H1 (cell line): ENCODE results near the gene MEGF11. TPM values are rescaled to one million over a fixed set of nuclear protein-coding genes. Genes with fewer than 3 reads are reported as not detected.

Experiments
- CTCF ChIA-PET: fragments of 300-600 bp; sonication (Branson Sonifier 250); formaldehyde crosslinking; loops from one replicate; lab custom pipeline; 2021; ENCODE audit not compliant: partially characterized antibody; lab: Charles Lee
- POLR2A ChIA-PET: fragments of 300-600 bp; sonication (Branson Sonifier 250); formaldehyde crosslinking; loops from one replicate; lab custom pipeline; 2021; ENCODE audit warnings: inconsistent platforms; ENCODE audit not compliant: partially characterized antibody; lab: Charles Lee
- DNase-seq, 2 experiments: peaks; one replicate each; pipeline versions ENCODE4 v3.0.0 to v3.0.0-alpha.2; 2010 to 2022; ENCODE audit warnings: low spot score in 2 of 2, low read depth in 1 of 2, mixed read lengths in 1 of 2
- FAIRE-seq: peaks from 2 replicates; lab custom pipeline; 2011; peaks lifted over from hg19 to GRCh38; lab: Jason Lieb, UNC
- H2AFZ ChIP-seq: 2 replicates; pipeline ENCODE4 v1.8.1; 2012; ENCODE audit warnings: low read length, inconsistent platforms
- H2AK5ac ChIP-seq: 2 replicates; pipeline ENCODE4 v1.6.1; 2013; ENCODE audit warnings: low read depth, low read length
- H2BK120ac ChIP-seq: replicated peaks from 2 replicates; pipeline ENCODE3; 2013; ENCODE audit warnings: low read depth, low read length, inconsistent platforms
- H2BK12ac ChIP-seq: 2 replicates; pipeline ENCODE4 v1.6.1; 2013; ENCODE audit warnings: low read depth, low read length
- H2BK15ac ChIP-seq: 2 replicates; pipeline ENCODE4 v1.6.1; 2013; ENCODE audit warnings: low read length
- H2BK20ac ChIP-seq: 2 replicates; pipeline ENCODE4 v1.6.1; 2013; ENCODE audit warnings: low read length
- H2BK5ac ChIP-seq: 2 replicates; pipeline ENCODE4 v1.6.1; 2013; ENCODE audit warnings: low read depth, low read length
- H3K14ac ChIP-seq: 2 replicates; pipeline ENCODE4 v1.6.1; 2013; ENCODE audit warnings: inconsistent platforms; ENCODE audit not compliant: insufficient read length
- H3K18ac ChIP-seq: 2 replicates; pipeline ENCODE4 v1.6.1; 2013; ENCODE audit warnings: low read length; ENCODE audit errors: extremely low read depth
- H3K23ac ChIP-seq: 2 replicates; pipeline ENCODE4 v1.6.1; 2013; ENCODE audit warnings: inconsistent platforms; ENCODE audit not compliant: insufficient read length
- H3K23me2 ChIP-seq: 2 replicates; pipeline ENCODE4 v1.6.1; 2013; ENCODE audit warnings: low read depth, low read length
- H3K27ac ChIP-seq: 2 replicates; pipeline ENCODE4 v1.6.1; 2011; ENCODE audit warnings: low read depth, low read length, inconsistent platforms
- H3K27me3 ChIP-seq, 4 experiments: replicated peaks in 1 of 4; 1 replicate in 1 of 4; 2 replicates in 3 of 4; pipeline versions ENCODE4 v1.6.1 to v1.8.1; 2011 to 2013; ENCODE audit warnings: low read length in 3 of 4, mild to moderate bottlenecking in 3 of 4, inconsistent platforms in 2 of 4, mixed read lengths in 2 of 4, moderate library complexity in 1 of 4; ENCODE audit not compliant: control insufficient read depth in 3 of 4, insufficient read depth in 3 of 4; ENCODE audit errors: extremely low read depth in 1 of 4
- H3K36me3 ChIP-seq, 4 experiments: 2 replicates each; pipeline versions ENCODE4 v1.6.1 to v1.8.1; 2011 to 2013; ENCODE audit warnings: mild to moderate bottlenecking in 4 of 4, low read length in 3 of 4, moderate library complexity in 2 of 4, control low read depth in 1 of 4, inconsistent platforms in 1 of 4; ENCODE audit not compliant: insufficient read depth in 4 of 4, control insufficient read depth in 2 of 4
- H3K4ac ChIP-seq: replicated peaks from 2 replicates; pipeline ENCODE3; 2013; ENCODE audit warnings: low read length, low read depth, mixed read lengths, inconsistent platforms; ENCODE audit not compliant: insufficient read length
- H3K4me1 ChIP-seq, 4 experiments: replicated peaks in 1 of 4; 1 replicate in 1 of 4; 2 replicates in 3 of 4; pipeline versions ENCODE4 v1.6.1 to v1.8.1; 2011 to 2013; ENCODE audit warnings: low read length in 3 of 4, inconsistent platforms in 2 of 4, mixed read lengths in 1 of 4; ENCODE audit not compliant: insufficient read depth in 4 of 4, control insufficient read depth in 3 of 4
- H3K4me2 ChIP-seq, 2 experiments: 2 replicates each; pipeline versions ENCODE4 v1.6.1 to v1.8.1; 2011 to 2013; ENCODE audit warnings: low read depth in 2 of 2, low read length in 2 of 2, control low read depth in 1 of 2, inconsistent platforms in 1 of 2, mild to moderate bottlenecking in 1 of 2; ENCODE audit not compliant: insufficient read depth in 1 of 2
- H3K4me3 ChIP-seq, 4 experiments: fragments of 200-600, 300-600 bp in 1 of 4; sonication (generic), shearing (Covaris generic), sonication (Bioruptor Twin) in 1 of 4; 2 replicates each; pipeline versions ENCODE4 v1.5.1 to v1.8.1; 2011 to 2016; ENCODE audit warnings: low read length in 4 of 4, low read depth in 3 of 4, control low read depth in 2 of 4, inconsistent platforms in 2 of 4, mild to moderate bottlenecking in 2 of 4, mixed read lengths in 1 of 4, moderate library complexity in 1 of 4; ENCODE audit not compliant: insufficient read depth in 2 of 4; ENCODE audit errors: extremely low read depth in 1 of 4
- H3K56ac ChIP-seq: replicated peaks from 2 replicates; pipeline ENCODE3; 2013; ENCODE audit warnings: low read depth, mild to moderate bottlenecking, mixed read lengths, low read length, inconsistent platforms; ENCODE audit not compliant: insufficient read length
- H3K79me1 ChIP-seq: 2 replicates; pipeline ENCODE4 v1.6.1; 2013; ENCODE audit warnings: low read depth, low read length, control low read depth
- H3K79me2 ChIP-seq, 2 experiments: 2 replicates each; pipeline versions ENCODE4 v1.6.1 to v1.8.1; 2012 to 2013; ENCODE audit warnings: low read length in 2 of 2, mild to moderate bottlenecking in 2 of 2, inconsistent platforms in 1 of 2; ENCODE audit not compliant: insufficient read depth in 2 of 2, control insufficient read depth in 1 of 2
- H3K9ac ChIP-seq, 4 experiments: replicated peaks in 1 of 4; 1 replicate in 1 of 4; 2 replicates in 3 of 4; pipeline versions ENCODE4 v1.6.1 to v1.8.1; 2011 to 2013; ENCODE audit warnings: low read depth in 3 of 4, low read length in 3 of 4, control low read depth in 2 of 4, mild to moderate bottlenecking in 2 of 4, moderate library complexity in 2 of 4, inconsistent platforms in 1 of 4; ENCODE audit errors: extremely low read depth in 1 of 4
- H3K9me3 ChIP-seq, 2 experiments: 2 replicates each; pipeline versions ENCODE4 v1.6.1 to v1.8.1; 2012 to 2013; ENCODE audit warnings: mild to moderate bottlenecking in 2 of 2, moderate library complexity in 2 of 2, control low read depth in 1 of 2, inconsistent platforms in 1 of 2, low read depth in 1 of 2, low read length in 1 of 2, mixed read lengths in 1 of 2; ENCODE audit not compliant: insufficient read depth in 2 of 2
- H4K20me1 ChIP-seq, 2 experiments: replicated peaks in 1 of 2; 2 replicates each; pipeline versions ENCODE3 to v1.8.1; 2011 to 2013; ENCODE audit warnings: inconsistent platforms in 2 of 2, low read length in 2 of 2, mild to moderate bottlenecking in 1 of 2; ENCODE audit not compliant: insufficient read depth in 2 of 2, control insufficient read depth in 1 of 2
- H4K5ac ChIP-seq: 2 replicates; pipeline ENCODE4 v1.6.1; 2013; ENCODE audit warnings: low read length, low read depth, mixed read lengths, inconsistent platforms; ENCODE audit not compliant: insufficient read length
- H4K8ac ChIP-seq: 2 replicates; pipeline ENCODE4 v1.8.0; 2013; ENCODE audit warnings: mild to moderate bottlenecking, moderate library complexity, low read length, inconsistent platforms; ENCODE audit not compliant: insufficient read depth; ENCODE audit errors: extremely low read depth
- H4K91ac ChIP-seq: replicated peaks from 2 replicates; pipeline ENCODE3; 2013; ENCODE audit warnings: low read length, mixed read lengths, inconsistent platforms; ENCODE audit not compliant: insufficient read length
- CBX5 ChIP-seq: fragments of 300-800, 300-1000 bp; sonication (generic); IDR thresholded peaks from 2 replicates; pipeline ENCODE4 v1.7.1; 2016; ENCODE audit warnings: antibody characterized with exemption, low read length, low read depth
- POLR2AphosphoS5 ChIP-seq: IDR thresholded peaks from 2 replicates; pipeline ENCODE4 v1.6.1; 2011; ENCODE audit warnings: low read depth, low read length
- RBBP5 ChIP-seq: IDR thresholded peaks from 2 replicates; pipeline ENCODE4 v1.7.1; 2012; ENCODE audit warnings: low read depth, mild to moderate bottlenecking, inconsistent platforms, low read length, moderate library complexity, borderline replicate concordance
- SP1 ChIP-seq: IDR thresholded peaks from 2 replicates; pipeline ENCODE4 v1.6.1; 2011; ENCODE audit warnings: low read depth, low read length
- TEAD4 ChIP-seq: IDR thresholded peaks from 2 replicates; pipeline ENCODE4 v1.6.1; 2012; ENCODE audit warnings: low read depth, low read length, inconsistent platforms, mixed read lengths
- USF2 ChIP-seq: IDR thresholded peaks from 2 replicates; pipeline ENCODE4 v1.6.1; 2011; ENCODE audit warnings: low read length, improper control_type of control experiment
- WGBS, 2 experiments: shearing (Covaris generic) in 1 of 2; methylation state at CpG; one replicate each; pipeline versions ENCODE4 v1.1.6 to v1.1.7; 2013 to 2015; ENCODE audit warnings: low lambda C conversion rate in 2 of 2, mixed read lengths in 2 of 2, inconsistent platforms in 1 of 2, low coverage in 1 of 2, missing lambda C conversion rate in 1 of 2; ENCODE audit not compliant: insufficient replicate concordance in 2 of 2, insufficient coverage in 1 of 2, insufficient read length in 1 of 2; ENCODE audit errors: extremely low coverage in 1 of 2, missing lambda C conversion rate in 1 of 2; 5-methylcytosine and 5-hydroxymethylcytosine counted together
- polyA plus RNA-seq, 7 experiments: library from polyadenylated mRNA; depleted of rRNA in 3 of 7; stranded (reverse) in 5 of 7; unstranded in 2 of 7; fragments of >200 nt in 5 of 7; fragments of 200-250 nt in 2 of 7; gene quantifications; 1 replicate in 5 of 7; 2 replicates in 1 of 7; 4 replicates in 1 of 7; pipeline versions ENCODE4 v1.2.1 to v1.2.3, GENCODE V29; 2011 to 2013; ENCODE audit warnings: missing spikeins in 2 of 7, mixed read lengths in 2 of 7
- total RNA-seq: library from RNA; stranded (reverse); fragmentation: NEBNext Ultra II Directional; extraction: Animal tissue kit (Norgen Biotek cat#: 25700); gene quantifications from 2 replicates; pipeline ENCODE4 v1.2.1, GENCODE V29; 2021

MEGF11 gene
- total and polyA plus RNA-seq, 2 of the 8 experiments (the other 6 are each of a cell fraction or from before 2014, with no cell fraction given), result 4.4 to 4.8 TPM

- FAIRE-seq (no peak), DNase-seq (no peak)
- Histone ChIP-seq H3K4me3 (no peak overlapping the region), H2BK15ac (no peak overlapping the region), H2BK12ac (no peak overlapping the region), H3K9me3 (no peaks in the 10 kb centered on the region), H2BK5ac (no peak overlapping the region), H3K79me2 (no peaks in the 10 kb centered on the region), H4K91ac (no peak overlapping the region), H3K14ac (no peak overlapping the region), H4K8ac (no peak overlapping the region), H3K23ac (no peak overlapping the region), H3K27me3 (no peaks in the 10 kb centered on the region), H3K4me1 (peaks cover 0 to 3% (median 2%) of the 10 kb centered on the region in 4 experiments; a peak in 4 of 7 replicates), H3K23me2 (no peaks in the 10 kb centered on the region), H3K27ac (no peak overlapping the region), H2AK5ac (no peak overlapping the region), H3K4me2 (no peak overlapping the region), H3K18ac (no peak overlapping the region), H3K36me3 (no peaks in the 10 kb centered on the region), H3K56ac (no peak overlapping the region), H3K79me1 (no peaks in the 10 kb centered on the region), H2AFZ (no peak overlapping the region), H3K9ac (no peak overlapping the region), H2BK120ac (no peak overlapping the region), H2BK20ac (no peak overlapping the region), H3K4ac (no peak overlapping the region), H4K5ac (no peak overlapping the region), H4K20me1 (no peaks in the 10 kb centered on the region)
- ChIA-PET POLR2A (no interaction called here), CTCF (interaction anchor here (1.0 kb wide), 1 partner anchor 43 kb away, joined by 3 read pairs; no protein-coding TSS in a partner anchor)
- TF ChIP-seq RBBP5 (no peak), USF2 (no peak), POLR2AphosphoS5 (no peak), CBX5 (no peak), TEAD4 (no peak), SP1 (no peak)
- 91% methylated on average over 5 of the region's 5 CpGs; no CpG with 5 or more reads in 1 of the 2 experiments for WGBS, 2 experiments
These were observed 239.5 kb downstream of the MEGF11 start for GRCh38 chr15:66014022-66014421.
